CD4-positive, alpha-beta T cell treated with Interleukin-15 for 4 hours (primary cell): ENCODE data around the gene CYP2E1.
"Not testable (repeated sequence)": the region's sequence is repeated elsewhere in the genome, so short reads cannot be mapped to it uniquely, and the experiment has no call there.

Source experiments
- DNase-seq: peaks from one replicate; pipeline ENCODE4 v3.0.0-alpha.2; 2020; ENCODE audit warnings: low spot score

Gene CYP2E1

GRCh38 chr10:133573460-133573859, 46.3 kb downstream of the CYP2E1 start:
- not testable (repeated sequence) for DNase-seq

GRCh38 chr10:133577037-133577436, 49.9 kb downstream of the CYP2E1 start:
- not testable (repeated sequence) for DNase-seq
